ENCODE results near the gene PKP3. TPM values are rescaled to one million over a fixed set of nuclear protein-coding genes. Genes with fewer than 3 reads are reported as not detected.

Gene PKP3
- total and polyA plus RNA-seq, 9 of the 15 experiments (the other 6 are each of a cell fraction or from before 2014, with no cell fraction given), result 0.11 to 110 (median 30.7) TPM

GRCh38 chr11:434496-434895, 40.5 kb downstream of the PKP3 start:
- no TSS peak for BruUV-seq (replicated peaks)
- ChIA-PET CTCF (ENCODE audit: low intra/inter-chr PET ratio) (no interaction called here), POLR2A (no interaction called here)
- Histone ChIP-seq H3K4me2 (ENCODE audit: insufficient read depth, low read length) (no peak overlapping the region), H3K4me1 (replicated peaks in 1 of 2; ENCODE audit: control insufficient read depth in 2 of 2, insufficient read depth in 2 of 2, low read length in 2 of 2) (peaks cover 0 to 51% of the 10 kb centered on the region in 2 experiments; a peak in 2 of 5 replicates), H4K20me1 (replicated peaks; ENCODE audit: control insufficient read depth, insufficient read depth, low read length) (no peaks in the 10 kb centered on the region), H3K27me3 (ENCODE audit: control insufficient read depth in 2 of 2, insufficient read depth in 2 of 2, low read length in 2 of 2) (no peaks in the 10 kb centered on the region), H3K36me3 (ENCODE audit: control insufficient read depth, insufficient read depth, low read length) (no peaks in the 10 kb centered on the region), H3K9me3 (replicated peaks; ENCODE audit: control insufficient read depth, insufficient read depth, low read depth, low read length) (peaks cover 4% of the 10 kb centered on the region; the same call in 1 of the 2 replicates), H3K4me3 (no peak overlapping the region), H2AFZ (ENCODE audit: low read depth, low read length) (no peak overlapping the region), H3K79me2 (ENCODE audit: control insufficient read depth, insufficient read depth, low read length) (no peaks in the 10 kb centered on the region), H3K9ac (ENCODE audit: insufficient read depth in 1 of 2, low read depth in 2 of 2, low read length in 2 of 2) (no peak overlapping the region), H3K9me1 (ENCODE audit: control insufficient read depth, insufficient read depth, low read length) (no peaks in the 10 kb centered on the region), H3K27ac (ENCODE audit: extremely low read depth, low read depth, low read length) (no peak overlapping the region)
- DNase-seq (ENCODE audit: extremely low read depth in 1 of 4, low spot score in 3 of 4) (no peak), ATAC-seq (no peak), FAIRE-seq (no peak)
- in situ Hi-C loops (cut with MboI) (no loop called here), intact Hi-C loops (cut with micrococcal nuclease) (no loop called here)
- 61% methylated on average over 16 of the region's 16 CpGs for WGBS (ENCODE audit: insufficient coverage, low coverage, missing lambda C conversion rate)
- TF ChIP-seq MYBL2 (IDR thresholded peaks at IDR 0.05; ENCODE audit: low read depth) (no peak), MYBL2 (CRISPR knock-in tag; IDR thresholded peaks at IDR 0.05; ENCODE audit: borderline replicate concordance) (no peak), TCF7 (IDR thresholded peaks at IDR 0.05; ENCODE audit: borderline replicate concordance) (no peak), ESRRB (CRISPR knock-in tag; IDR thresholded peaks at IDR 0.05; ENCODE audit: borderline replicate concordance) (no peak), ZNF407 (IDR thresholded peaks at IDR 0.05; ENCODE audit: low read depth) (no peak), KLF16 (IDR thresholded peaks at IDR 0.05) (no peak), ZNF445 (CRISPR knock-in tag; IDR thresholded peaks at IDR 0.05; ENCODE audit: low read depth) (no peak), GABPA (tag; conservative IDR thresholded peaks at IDR 0.05; ENCODE audit: low read depth) (no peak), ZNF431 (CRISPR knock-in tag; IDR thresholded peaks at IDR 0.05) (no peak), TBP (optimal IDR thresholded peaks at IDR 0.05; ENCODE audit: low read depth, low read length) (no peak)

Measured in K562 (cell line).